Middle frontal gyrus (tissue), 1 donor: ENCODE measurements around the gene MFAP3.
"Not testable (repeated sequence)": the region's sequence is repeated elsewhere in the genome, so short reads cannot be mapped to it uniquely, and the experiment has no call there.

ENCODE experiments used
- DNase-seq: peaks from one replicate; pipeline ENCODE4 v3.0.0-alpha.2; 2015; ENCODE audit warnings: low spot score; ENCODE audit errors: extremely low spot score

The MFAP3 gene

DNA sequence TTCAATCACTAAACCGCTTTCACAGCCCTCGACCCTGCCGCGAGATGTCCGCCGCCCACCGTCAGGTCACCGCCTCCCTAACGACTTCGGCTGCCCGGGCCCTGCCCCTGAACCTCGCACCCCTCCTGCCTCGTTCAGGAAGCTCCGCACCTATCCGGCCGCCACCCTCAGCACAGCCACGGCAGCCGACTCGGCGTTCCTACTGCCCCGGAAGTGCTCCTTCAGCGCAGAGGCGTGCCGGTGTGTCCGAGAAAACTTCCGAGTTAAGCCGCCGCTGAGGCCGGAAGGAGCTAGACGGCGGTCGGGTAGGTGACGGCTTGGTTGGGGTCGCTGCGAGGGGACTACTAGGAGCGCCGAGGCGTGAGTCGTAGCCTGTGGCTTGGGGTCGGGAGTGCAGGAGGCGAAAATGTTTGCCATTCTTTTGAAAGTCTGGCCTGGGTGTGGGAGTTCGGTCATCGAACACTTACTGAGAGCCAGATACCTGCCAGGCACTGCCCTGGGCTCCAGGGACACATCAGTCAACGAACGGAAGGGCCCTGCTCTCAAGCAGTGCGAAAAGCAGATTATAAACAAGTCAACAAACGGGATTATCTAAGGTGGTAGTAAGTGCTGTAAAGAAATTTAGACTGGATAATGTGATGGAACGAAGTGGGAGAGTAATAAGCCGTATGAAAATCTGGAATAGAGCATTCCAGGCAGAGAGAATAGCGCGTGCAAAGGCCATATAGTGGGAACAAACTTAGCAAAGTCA is at the start of gene MFAP3, which contains the start of gene FAM114A2:
TSS of gene MFAP3 (plus strand) at position 261 of the 751 bp plus-strand sequence. CDS start 10,756 bp downstream, outside the sequence.
TSS of gene FAM114A2 (minus strand) at position 204 of the 751 bp plus-strand sequence. CDS start 3,957 bp downstream, outside the sequence.
- DNase-seq = peak; percentile 82

- no peak for DNase-seq
Measured at GRCh38 chr5:153991168-153991567, 47.6 kb upstream of the MFAP3 start.

DNA sequence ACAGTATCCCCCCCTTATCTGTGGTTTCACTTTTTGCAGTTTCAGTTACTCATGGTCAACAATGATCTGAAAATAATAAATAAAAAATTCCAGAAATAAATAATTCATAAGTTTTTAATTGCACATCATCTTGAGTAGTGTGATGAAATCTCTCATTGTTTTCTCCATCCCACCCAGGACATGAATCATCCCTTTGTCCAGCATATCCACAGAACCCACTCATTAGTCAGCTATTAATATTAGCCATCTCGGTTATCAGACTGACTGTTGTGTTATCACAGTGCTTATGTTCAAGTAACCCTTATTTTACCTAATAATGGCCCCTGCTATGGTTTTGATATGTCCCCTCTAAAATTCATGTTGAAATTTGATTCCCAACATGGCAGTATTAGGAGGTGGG is 40.8 kb upstream of the MFAP3 start:
- DNase-seq = no peak

DNA sequence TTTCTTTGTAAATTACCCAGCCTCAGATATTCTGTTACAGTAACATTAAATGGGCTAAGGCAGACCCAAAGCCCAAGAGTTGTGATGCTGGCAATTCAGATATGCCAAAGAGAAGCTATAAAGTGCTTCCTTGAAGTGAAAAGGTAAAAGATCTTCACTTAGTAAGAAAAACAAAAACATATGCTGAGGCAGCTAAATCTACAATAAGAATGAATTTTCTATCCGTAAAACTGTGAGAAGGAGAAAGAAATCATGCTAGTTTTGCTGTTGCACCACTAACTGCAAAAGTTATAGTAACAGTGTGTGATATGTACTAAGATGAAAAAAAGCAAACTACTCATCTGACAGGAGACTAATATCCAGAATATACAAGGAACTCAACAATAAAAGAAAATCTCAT is 40.0 kb upstream of the MFAP3 start:
- no peak for DNase-seq

GRCh38 chr5:153999995-154000394 is 38.8 kb upstream of the MFAP3 start:
- no peak for DNase-seq

DNA sequence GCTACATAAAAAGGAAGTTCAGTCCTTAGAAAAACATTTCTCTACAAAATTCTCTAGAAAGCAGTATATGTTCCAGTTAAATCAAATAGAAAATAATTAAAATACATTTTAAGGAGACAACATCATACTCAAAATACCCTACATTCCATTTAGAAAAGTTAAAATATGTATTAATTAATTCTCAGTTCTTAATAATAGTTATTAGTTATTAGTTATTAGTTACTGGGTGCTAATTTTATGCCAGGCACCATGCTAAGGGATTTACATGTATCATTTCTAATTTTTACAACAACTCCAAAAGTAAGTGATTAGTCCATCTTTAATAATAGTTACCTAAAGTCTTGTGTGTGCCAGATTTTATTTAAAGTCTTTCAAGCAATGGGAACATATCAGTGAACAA is 38.1 kb upstream of the MFAP3 start:
- DNase-seq = no peak

GRCh38 chr5:154002093-154002492 is 36.7 kb upstream of the MFAP3 start:
- DNase-seq = no peak

GRCh38 chr5:154002511-154003020 is 36.2 kb upstream of the MFAP3 start:
- no peak for DNase-seq

- DNase-seq = no peak
Measured at GRCh38 chr5:154005648-154006047, 33.1 kb upstream of the MFAP3 start.

- no peak for DNase-seq
Measured at GRCh38 chr5:154010660-154011059, 28.1 kb upstream of the MFAP3 start.

GRCh38 chr5:154015071-154015693 is 23.6 kb upstream of the MFAP3 start:
- DNase-seq = no peak

- DNase-seq = not testable (repeated sequence)
Measured at GRCh38 chr5:154018919-154019318, 19.8 kb upstream of the MFAP3 start.

DNA sequence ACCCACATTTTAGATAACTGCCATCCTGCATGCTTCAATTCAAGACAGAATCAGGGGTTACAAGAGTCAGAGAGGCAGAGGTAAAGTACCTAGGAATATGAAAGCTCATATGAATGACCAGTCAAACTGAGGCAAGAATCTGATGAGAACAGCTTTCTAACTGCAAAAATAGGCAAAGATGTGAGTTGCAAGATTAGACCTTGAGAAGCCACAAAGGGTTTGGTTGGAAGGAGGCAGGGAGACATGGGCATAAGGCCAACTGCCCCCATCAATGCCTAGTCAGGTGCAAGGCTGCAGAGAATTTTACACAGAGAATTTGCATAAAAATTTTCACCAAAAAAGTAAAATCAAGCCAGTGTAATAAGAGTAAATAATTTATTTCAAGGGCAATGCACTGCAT is 12.8 kb upstream of the MFAP3 start:
- DNase-seq = no peak

DNA sequence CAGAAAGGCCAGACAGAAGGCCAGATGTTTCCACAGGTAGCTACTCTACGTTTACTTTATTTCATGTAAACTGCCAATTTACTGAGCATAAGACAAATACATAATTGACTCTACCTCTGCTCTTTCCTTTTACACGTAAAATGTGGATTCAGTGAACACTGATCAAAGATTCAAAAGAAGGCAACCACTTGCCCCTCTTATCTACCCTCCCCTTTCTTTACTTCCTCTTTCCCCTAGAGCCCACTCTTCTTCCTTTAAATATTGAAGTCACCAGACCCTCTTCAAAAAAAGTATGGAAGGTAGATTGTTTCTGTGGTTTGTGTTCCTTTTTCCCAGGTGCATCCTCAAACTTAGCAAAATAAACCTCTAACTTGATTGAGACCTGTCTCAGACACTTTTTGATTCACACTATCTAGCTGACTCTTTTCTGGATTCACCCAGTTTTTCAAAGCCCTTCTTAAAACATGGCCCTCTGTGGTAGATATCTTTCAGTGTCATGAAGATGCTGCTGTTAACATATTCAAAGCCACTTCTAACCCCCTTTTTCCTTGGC is 6.8 kb upstream of the MFAP3 start:
- DNase-seq = no peak

DNA sequence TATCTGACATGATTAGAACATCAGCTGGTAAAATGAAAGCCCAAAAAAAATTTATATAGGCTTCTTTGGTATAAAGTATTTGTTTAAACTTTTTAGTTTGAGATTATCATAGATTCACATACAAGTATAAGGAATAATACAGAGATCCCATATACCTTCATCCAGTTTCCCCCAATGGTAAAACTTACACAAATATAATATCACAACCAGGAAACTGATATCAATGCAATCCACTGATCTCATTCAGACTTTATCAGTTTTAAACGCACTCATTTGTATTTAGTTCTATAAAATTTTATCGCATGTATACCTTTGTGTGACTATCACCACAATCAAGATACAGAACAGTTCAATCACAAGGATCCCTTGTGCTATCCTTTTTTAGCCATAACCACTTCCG is 3.8 kb upstream of the MFAP3 start:
- no peak for DNase-seq

GRCh38 chr5:154038261-154038706 is 483 bp upstream of the MFAP3 start:
- DNase-seq = no peak

- DNase-seq = no peak
Measured at GRCh38 chr5:154039458-154039829, 677 bp downstream of the MFAP3 start.

DNA sequence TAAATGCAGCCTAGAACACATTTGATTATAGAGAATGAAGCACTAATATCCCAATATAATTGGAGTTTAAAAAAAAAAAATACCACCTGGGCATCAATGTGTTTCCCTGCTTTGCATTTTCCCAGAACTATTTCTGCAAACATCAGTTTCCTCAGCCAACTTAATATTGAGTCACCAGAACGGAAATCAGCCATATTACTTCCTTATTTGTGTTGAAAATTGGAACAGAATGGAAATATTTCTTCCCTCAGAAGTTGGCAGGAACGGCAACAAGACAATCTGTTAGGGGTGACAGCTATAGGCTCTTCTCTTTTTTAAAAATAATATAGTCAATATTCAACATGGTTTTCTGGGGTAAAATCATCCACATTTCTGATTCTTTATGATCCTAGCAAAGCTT is 4.0 kb downstream of the MFAP3 start:
- DNase-seq = no peak

DNA sequence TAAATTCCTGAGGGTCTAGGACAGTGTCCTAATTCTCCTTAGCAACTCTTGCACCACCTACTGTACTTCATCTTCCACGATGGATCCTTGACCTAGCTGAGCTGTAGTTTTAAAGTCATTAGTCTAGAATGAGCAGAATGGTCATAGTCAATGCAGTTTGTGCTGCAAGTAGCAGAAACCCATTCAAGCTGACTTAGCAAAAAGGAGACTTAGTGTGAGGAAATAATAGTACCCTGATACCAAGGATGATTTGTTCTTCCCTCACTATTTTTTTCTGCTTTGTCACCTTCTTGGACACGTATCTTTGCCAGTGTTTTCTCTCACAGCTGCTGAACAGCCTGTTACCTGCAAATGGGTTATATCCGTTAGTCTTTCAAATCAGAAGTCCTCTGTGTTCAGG is 5.3 kb downstream of the MFAP3 start:
- no peak for DNase-seq

- DNase-seq = no peak
Measured at GRCh38 chr5:154044581-154044980, 5.8 kb downstream of the MFAP3 start.

GRCh38 chr5:154046486-154046885 is 7.7 kb downstream of the MFAP3 start:
- no peak for DNase-seq

DNA sequence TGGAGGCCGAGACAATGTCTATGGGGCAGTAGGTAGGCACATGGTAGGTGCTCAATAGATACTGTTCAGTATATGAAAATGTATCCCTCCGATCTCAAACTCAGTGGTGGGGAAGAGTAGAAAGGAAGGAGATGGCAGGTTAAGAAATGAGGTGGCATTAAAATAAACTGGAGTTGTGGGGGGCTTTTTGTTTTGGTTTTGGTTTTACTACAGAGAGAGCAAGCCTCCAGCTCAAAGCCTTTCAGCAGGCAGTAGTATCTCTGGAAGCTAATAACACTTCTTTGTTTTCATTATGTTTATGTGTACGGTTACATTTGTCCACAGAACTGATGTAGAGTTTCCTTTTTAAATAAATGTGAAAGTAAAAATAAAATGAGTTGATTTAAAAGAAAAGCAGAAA is 8.6 kb downstream of the MFAP3 start:
- no peak for DNase-seq
